Measurements from ENCODE around the gene BEND6. TPM values are rescaled to one million over a fixed set of nuclear protein-coding genes. Genes with fewer than 3 reads are reported as not detected.

BEND6 gene
- total RNA-seq, 2 experiments from 2014 or later, result 0.50 to 1.5 TPM

DNA sequence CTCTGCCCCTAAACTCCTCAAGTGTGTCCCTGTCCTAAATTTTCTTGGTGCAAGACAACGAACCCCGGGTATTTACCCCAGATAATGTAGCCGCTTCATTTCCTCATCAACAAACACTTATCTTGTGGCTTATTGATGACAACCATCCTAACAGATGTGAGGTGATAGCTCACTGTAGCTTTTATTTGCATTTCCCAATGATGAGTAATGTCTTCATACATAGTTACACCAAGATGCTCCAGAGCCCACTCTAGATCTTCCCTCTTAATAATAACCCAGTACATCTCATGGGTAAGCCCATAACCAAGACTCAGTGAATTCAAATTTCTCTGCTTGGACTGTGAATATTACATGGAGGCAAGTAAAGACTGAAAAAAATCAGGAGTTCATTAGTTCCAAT lies 48.2 kb upstream of the BEND6 start:
- POLR2A ChIA-PET, result interaction anchor here (0.9 kb wide), 1 partner anchor 174 kb away, joined by 3 read pairs; no protein-coding TSS in a partner anchor
- no peak overlapping the region for H2AFZ ChIP-seq (ENCODE audit: low read length)
- BruUV-seq (replicated peaks), result no TSS peak
- no peak overlapping the region for H3K4me3 ChIP-seq (ENCODE audit: low read depth, low read length, poor library complexity, severe bottlenecking)
- CTCF ChIA-PET (ENCODE audit: unreplicated experiment), result no interaction called here
- H3K9me3 ChIP-seq (ENCODE audit: low read length), result no peaks in the 10 kb centered on the region
- H3K36me3 ChIP-seq (ENCODE audit: insufficient read depth, low read length), result no peaks in the 10 kb centered on the region
- H3K4me1 ChIP-seq (ENCODE audit: insufficient read depth, low read length, poor library complexity, severe bottlenecking), result no peaks in the 10 kb centered on the region
- no peaks in the 10 kb centered on the region for H3K79me2 ChIP-seq (ENCODE audit: insufficient read depth, low read depth, low read length)
- no peak overlapping the region for H3K27ac ChIP-seq (ENCODE audit: low read depth, low read length, poor library complexity, severe bottlenecking)
- no peak overlapping the region for H3K4me2 ChIP-seq (ENCODE audit: low read length)
- DNase-seq (ENCODE audit: low spot score), result no peak
- intact Hi-C loops (cut with micrococcal nuclease; ENCODE audit: unreplicated experiment), result no loop called here
- no peaks in the 10 kb centered on the region for H3K9me2 ChIP-seq (ENCODE audit: insufficient read depth, low read length)
- H4K20me1 ChIP-seq (ENCODE audit: insufficient read depth, low read length), result no peaks in the 10 kb centered on the region
- TF ChIP-seq, protein P1, sequence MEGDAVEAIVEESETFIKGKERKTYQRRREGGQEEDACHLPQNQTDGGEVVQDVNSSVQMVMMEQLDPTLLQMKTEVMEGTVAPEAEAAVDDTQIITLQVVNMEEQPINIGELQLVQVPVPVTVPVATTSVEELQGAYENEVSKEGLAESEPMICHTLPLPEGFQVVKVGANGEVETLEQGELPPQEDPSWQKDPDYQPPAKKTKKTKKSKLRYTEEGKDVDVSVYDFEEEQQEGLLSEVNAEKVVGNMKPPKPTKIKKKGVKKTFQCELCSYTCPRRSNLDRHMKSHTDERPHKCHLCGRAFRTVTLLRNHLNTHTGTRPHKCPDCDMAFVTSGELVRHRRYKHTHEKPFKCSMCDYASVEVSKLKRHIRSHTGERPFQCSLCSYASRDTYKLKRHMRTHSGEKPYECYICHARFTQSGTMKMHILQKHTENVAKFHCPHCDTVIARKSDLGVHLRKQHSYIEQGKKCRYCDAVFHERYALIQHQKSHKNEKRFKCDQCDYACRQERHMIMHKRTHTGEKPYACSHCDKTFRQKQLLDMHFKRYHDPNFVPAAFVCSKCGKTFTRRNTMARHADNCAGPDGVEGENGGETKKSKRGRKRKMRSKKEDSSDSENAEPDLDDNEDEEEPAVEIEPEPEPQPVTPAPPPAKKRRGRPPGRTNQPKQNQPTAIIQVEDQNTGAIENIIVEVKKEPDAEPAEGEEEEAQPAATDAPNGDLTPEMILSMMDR (conservative IDR thresholded peaks at IDR 0.05; ENCODE audit: low read length), result no peak
- no peak for TF ChIP-seq EZH2phosphoT487 (IDR thresholded peaks at IDR 0.05; ENCODE audit: borderline replicate concordance, low read depth, low read length)

DNA sequence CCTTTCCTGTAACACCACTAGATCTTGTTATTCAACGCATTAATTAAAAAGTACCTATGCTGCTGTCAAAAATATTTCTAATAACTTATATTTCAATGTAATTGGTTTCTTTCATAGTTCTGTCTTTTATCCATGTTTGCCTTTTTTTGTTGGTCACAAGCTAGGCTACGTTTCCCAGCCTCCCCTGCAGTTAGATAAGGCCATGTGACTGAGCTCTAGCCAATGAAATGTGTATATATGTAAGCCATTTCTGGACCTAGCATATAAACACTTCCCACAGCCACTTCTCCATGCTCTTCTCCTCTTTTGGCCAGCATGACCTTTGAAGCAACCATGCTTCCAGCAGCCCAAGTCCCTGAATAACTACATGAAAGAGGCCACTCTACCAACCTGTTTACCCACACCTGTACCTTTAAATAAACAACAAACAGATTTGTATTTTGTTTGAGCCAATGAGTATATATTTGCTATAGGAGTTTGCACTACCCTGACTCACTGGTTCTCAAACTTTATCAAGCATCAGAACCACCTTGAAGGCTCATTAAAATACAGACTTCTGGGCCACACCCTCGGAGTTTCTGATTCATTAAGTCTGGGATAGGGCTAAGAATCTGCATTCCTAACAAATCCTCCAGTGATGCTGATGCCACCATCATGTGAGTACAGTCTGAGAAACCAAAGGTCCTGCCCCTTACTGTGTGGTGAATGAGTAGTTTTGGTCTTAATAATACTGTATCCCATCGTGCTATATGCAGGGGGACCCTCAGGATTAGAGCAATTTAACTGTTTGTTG lies 45.6 kb upstream of the BEND6 start:
- ChIA-PET POLR2A (no interaction called here), CTCF (ENCODE audit: unreplicated experiment) (no interaction called here)
- no TSS peak for BruUV-seq (replicated peaks)
- Histone ChIP-seq H3K4me1 (ENCODE audit: insufficient read depth, low read length, poor library complexity, severe bottlenecking) (no peaks in the 10 kb centered on the region), H3K4me3 (ENCODE audit: low read depth, low read length, poor library complexity, severe bottlenecking) (no peak overlapping the region), H3K4me2 (ENCODE audit: low read length) (no peak overlapping the region), H3K9me3 (ENCODE audit: low read length) (no peaks in the 10 kb centered on the region), H4K20me1 (ENCODE audit: insufficient read depth, low read length) (no peaks in the 10 kb centered on the region), H2AFZ (ENCODE audit: low read length) (no peak overlapping the region), H3K79me2 (ENCODE audit: insufficient read depth, low read depth, low read length) (no peaks in the 10 kb centered on the region), H3K27ac (ENCODE audit: low read depth, low read length, poor library complexity, severe bottlenecking) (no peak overlapping the region), H3K9me2 (ENCODE audit: insufficient read depth, low read length) (no peaks in the 10 kb centered on the region), H3K36me3 (ENCODE audit: insufficient read depth, low read length) (no peaks in the 10 kb centered on the region)
- TF ChIP-seq EZH2phosphoT487 (IDR thresholded peaks at IDR 0.05; ENCODE audit: borderline replicate concordance, low read depth, low read length), result no peak
- TF ChIP-seq, protein P1 (conservative IDR thresholded peaks at IDR 0.05; ENCODE audit: low read length), result no peak
- intact Hi-C loops (cut with micrococcal nuclease; ENCODE audit: unreplicated experiment), result no loop called here
- DNase-seq (ENCODE audit: low spot score), result no peak

DNA sequence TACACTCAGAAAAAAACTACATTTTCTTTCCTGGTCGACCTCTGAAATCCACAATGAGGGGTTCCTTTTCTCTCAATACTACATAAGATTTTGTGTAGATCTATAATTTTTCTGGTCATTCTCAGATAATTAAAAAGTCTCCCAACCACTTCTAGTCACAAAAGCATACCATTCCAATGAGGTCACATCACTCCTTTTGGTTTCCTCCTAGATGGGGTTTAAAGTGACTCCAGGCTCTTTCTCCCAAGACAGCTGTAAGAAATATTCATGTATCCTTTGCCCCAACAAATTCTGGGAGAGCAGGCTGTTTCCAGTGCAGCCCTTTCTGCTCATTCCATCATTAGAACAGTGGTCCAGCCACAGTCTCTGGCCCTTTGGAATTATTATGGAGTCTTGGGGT lies 43.1 kb upstream of the BEND6 start:
- no TSS peak for BruUV-seq (replicated peaks)
- H3K9me3 ChIP-seq (ENCODE audit: low read length), result no peaks in the 10 kb centered on the region
- no peak overlapping the region for H3K27ac ChIP-seq (ENCODE audit: low read depth, low read length, poor library complexity, severe bottlenecking)
- no peaks in the 10 kb centered on the region for H3K4me1 ChIP-seq (ENCODE audit: insufficient read depth, low read length, poor library complexity, severe bottlenecking)
- H3K4me3 ChIP-seq (ENCODE audit: low read depth, low read length, poor library complexity, severe bottlenecking), result no peak overlapping the region
- no peak for DNase-seq (ENCODE audit: low spot score)
- CTCF ChIA-PET (ENCODE audit: unreplicated experiment), result no interaction called here
- H2AFZ ChIP-seq (ENCODE audit: low read length), result no peak overlapping the region
- H3K36me3 ChIP-seq (ENCODE audit: insufficient read depth, low read length), result no peaks in the 10 kb centered on the region
- no peaks in the 10 kb centered on the region for H3K9me2 ChIP-seq (ENCODE audit: insufficient read depth, low read length)
- intact Hi-C loops (cut with micrococcal nuclease; ENCODE audit: unreplicated experiment), result no loop called here
- TF ChIP-seq, protein P1 (conservative IDR thresholded peaks at IDR 0.05; ENCODE audit: low read length), result no peak
- no peak for TF ChIP-seq EZH2phosphoT487 (IDR thresholded peaks at IDR 0.05; ENCODE audit: borderline replicate concordance, low read depth, low read length)
- H3K79me2 ChIP-seq (ENCODE audit: insufficient read depth, low read depth, low read length), result no peaks in the 10 kb centered on the region
- no peak overlapping the region for H3K4me2 ChIP-seq (ENCODE audit: low read length)
- H4K20me1 ChIP-seq (ENCODE audit: insufficient read depth, low read length), result no peaks in the 10 kb centered on the region
- POLR2A ChIA-PET, result no interaction called here

Data from OCI-LY7 (cell line).